Measurements from ENCODE around the gene FOXQ1. TPM values are rescaled to one million over a fixed set of nuclear protein-coding genes. Genes with fewer than 3 reads are reported as not detected.
"Not testable (repeated sequence)": the region's sequence is repeated elsewhere in the genome, so short reads cannot be mapped to it uniquely, and the experiment has no call there.

The FOXQ1 gene
- total and polyA plus RNA-seq, 4 donors = 1.5 to 22.9 (median 6.9) TPM

DNA sequence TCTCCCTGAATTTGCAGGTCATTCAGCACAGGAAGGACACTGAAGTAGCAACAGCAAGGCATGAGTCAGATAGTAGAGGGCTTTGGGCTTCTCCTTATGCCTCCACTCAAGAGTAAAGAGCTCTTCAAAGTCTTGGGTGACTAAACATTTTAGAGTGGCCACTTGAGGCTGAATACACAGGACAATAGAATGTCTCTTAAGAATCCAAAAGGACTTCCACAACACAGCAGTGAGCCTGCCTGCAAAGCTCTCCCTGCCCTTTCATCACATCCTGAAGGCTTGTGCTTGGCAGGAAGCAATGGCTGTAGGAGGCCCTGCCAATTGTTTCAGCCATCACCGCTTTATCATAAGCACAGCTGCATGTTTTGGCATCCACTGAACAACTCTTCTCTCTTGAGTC lies 36.8 kb downstream of the FOXQ1 start:
- Histone ChIP-seq H3K36me3 (ENCODE audit: control insufficient read depth in 4 of 4, insufficient read depth in 4 of 4, low read length in 4 of 4) (no peaks in the 10 kb centered on the region), H3K9me3 (ENCODE audit: control insufficient read depth in 4 of 4, insufficient read depth in 3 of 4, low read length in 3 of 4) (peaks cover 0 to 8% (median 5%) of the 10 kb centered on the region in 4 donors), H3K9ac (ENCODE audit: insufficient read depth in 1 of 2, low read length in 2 of 2) (no peak overlapping the region), H3K4me3 (no peak overlapping the region), H3K27ac (ENCODE audit: low read depth in 1 of 2, low read length in 1 of 2) (peak overlapping the region in 1 of 2 donors; percentile 54), H3K4me1 (ENCODE audit: control insufficient read depth in 5 of 5, insufficient read depth in 5 of 5, low read length in 5 of 5) (peaks cover 0 to 51% (median 30%) of the 10 kb centered on the region in 5 donors), H3K27me3 (ENCODE audit: control insufficient read depth in 3 of 3, insufficient read depth in 3 of 3, low read length in 2 of 3) (no peaks in the 10 kb centered on the region)
- 22 to 41% methylated on average over 1 of the region's 1 CpG for WGBS, 2 donors
- TF ChIP-seq, protein P1, sequence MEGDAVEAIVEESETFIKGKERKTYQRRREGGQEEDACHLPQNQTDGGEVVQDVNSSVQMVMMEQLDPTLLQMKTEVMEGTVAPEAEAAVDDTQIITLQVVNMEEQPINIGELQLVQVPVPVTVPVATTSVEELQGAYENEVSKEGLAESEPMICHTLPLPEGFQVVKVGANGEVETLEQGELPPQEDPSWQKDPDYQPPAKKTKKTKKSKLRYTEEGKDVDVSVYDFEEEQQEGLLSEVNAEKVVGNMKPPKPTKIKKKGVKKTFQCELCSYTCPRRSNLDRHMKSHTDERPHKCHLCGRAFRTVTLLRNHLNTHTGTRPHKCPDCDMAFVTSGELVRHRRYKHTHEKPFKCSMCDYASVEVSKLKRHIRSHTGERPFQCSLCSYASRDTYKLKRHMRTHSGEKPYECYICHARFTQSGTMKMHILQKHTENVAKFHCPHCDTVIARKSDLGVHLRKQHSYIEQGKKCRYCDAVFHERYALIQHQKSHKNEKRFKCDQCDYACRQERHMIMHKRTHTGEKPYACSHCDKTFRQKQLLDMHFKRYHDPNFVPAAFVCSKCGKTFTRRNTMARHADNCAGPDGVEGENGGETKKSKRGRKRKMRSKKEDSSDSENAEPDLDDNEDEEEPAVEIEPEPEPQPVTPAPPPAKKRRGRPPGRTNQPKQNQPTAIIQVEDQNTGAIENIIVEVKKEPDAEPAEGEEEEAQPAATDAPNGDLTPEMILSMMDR (IDR thresholded peaks at IDR 0.05; ENCODE audit: control extremely low read depth, extremely low read depth) = no peak
- ATAC-seq (ENCODE audit: insufficient read depth, low FRiP score) = peak; percentile 67
- peak; percentile 94 to 99 (median 98) for DNase-seq

DNA sequence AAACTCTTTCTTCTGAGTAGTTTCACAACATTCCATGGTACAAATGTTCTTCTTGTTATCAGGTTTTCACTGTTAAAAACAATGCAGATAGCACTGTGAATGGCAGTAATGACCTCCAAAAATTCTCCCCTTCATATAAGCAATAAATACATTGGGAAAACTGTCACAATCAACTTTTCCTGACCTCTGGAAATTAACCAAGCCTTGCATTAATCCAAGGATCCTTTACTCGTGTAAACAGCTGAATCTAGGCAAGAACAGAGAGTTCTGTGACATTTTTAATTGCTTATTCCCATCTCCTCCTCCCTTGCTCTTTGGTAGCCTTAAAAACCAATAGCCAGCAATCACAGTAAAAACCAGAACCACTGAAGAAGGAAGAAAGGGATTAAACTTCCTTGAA lies 37.8 kb downstream of the FOXQ1 start:
- Histone ChIP-seq H3K27me3 (ENCODE audit: control insufficient read depth in 3 of 3, insufficient read depth in 3 of 3, low read length in 2 of 3) (no peaks in the 10 kb centered on the region), H3K9ac (ENCODE audit: insufficient read depth in 1 of 2, low read length in 2 of 2) (no peak overlapping the region), H3K4me3 (no peak overlapping the region), H3K9me3 (ENCODE audit: control insufficient read depth in 4 of 4, insufficient read depth in 3 of 4, low read length in 3 of 4) (peaks cover 0 to 6% (median 3%) of the 10 kb centered on the region in 4 donors), H3K36me3 (ENCODE audit: control insufficient read depth in 4 of 4, insufficient read depth in 4 of 4, low read length in 4 of 4) (no peaks in the 10 kb centered on the region), H3K4me1 (ENCODE audit: control insufficient read depth in 5 of 5, insufficient read depth in 5 of 5, low read length in 5 of 5) (peaks cover 0 to 51% (median 30%) of the 10 kb centered on the region in 5 donors), H3K27ac (ENCODE audit: low read depth in 1 of 2, low read length in 1 of 2) (no peak overlapping the region)
- no peak for ATAC-seq (ENCODE audit: insufficient read depth, low FRiP score)
- 33 to 38% methylated on average over 1 of the region's 1 CpG for WGBS, 2 donors
- TF ChIP-seq, protein P1 (IDR thresholded peaks at IDR 0.05; ENCODE audit: control extremely low read depth, extremely low read depth) = no peak
- peak in 2 of 3 donors; percentile 59 to 64 for DNase-seq

- Histone ChIP-seq H3K27ac (ENCODE audit: low read depth in 1 of 2, low read length in 1 of 2) (no peak overlapping the region), H3K27me3 (ENCODE audit: control insufficient read depth in 3 of 3, insufficient read depth in 3 of 3, low read length in 2 of 3) (no peaks in the 10 kb centered on the region), H3K9ac (ENCODE audit: insufficient read depth in 1 of 2, low read length in 2 of 2) (no peak overlapping the region), H3K9me3 (ENCODE audit: control insufficient read depth in 4 of 4, insufficient read depth in 3 of 4, low read length in 3 of 4) (peaks cover 0 to 6% (median 3%) of the 10 kb centered on the region in 4 donors), H3K4me3 (no peak overlapping the region), H3K4me1 (ENCODE audit: control insufficient read depth in 5 of 5, insufficient read depth in 5 of 5, low read length in 5 of 5) (peaks cover 0 to 39% (median 27%) of the 10 kb centered on the region in 5 donors), H3K36me3 (ENCODE audit: control insufficient read depth in 4 of 4, insufficient read depth in 4 of 4, low read length in 4 of 4) (no peaks in the 10 kb centered on the region)
- TF ChIP-seq, protein P1 (IDR thresholded peaks at IDR 0.05; ENCODE audit: control extremely low read depth, extremely low read depth) = no peak
- DNase-seq (peak in 1 of 3 donors; percentile 30), ATAC-seq (ENCODE audit: insufficient read depth, low FRiP score) (no peak)
- 90 to 92% methylated on average over 2 of the region's 2 CpGs for WGBS, 2 donors
Measured at GRCh38 chr6:1351381-1352008, 39.6 kb downstream of the FOXQ1 start.

DNA sequence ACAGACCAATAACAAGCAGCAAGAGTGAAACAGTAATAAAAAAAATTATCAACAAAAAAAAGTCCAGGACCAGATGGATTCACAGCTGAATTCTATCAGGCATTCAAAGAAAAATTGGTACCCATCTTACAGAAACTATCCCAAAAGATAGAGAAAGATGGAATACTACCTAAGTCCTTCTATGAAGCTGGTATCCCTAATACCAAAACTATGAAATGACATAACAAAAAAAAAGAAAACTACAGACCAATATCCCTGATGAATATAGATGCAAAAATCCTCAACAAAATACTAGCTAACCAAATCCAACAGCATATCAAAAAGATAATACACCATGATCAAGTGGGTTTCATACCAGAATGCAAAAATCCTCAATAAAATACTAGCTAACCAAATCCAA lies 43.2 kb downstream of the FOXQ1 start:
- H3K9me3 ChIP-seq (ENCODE audit: control insufficient read depth in 4 of 4, insufficient read depth in 3 of 4, low read length in 3 of 4); H3K36me3 ChIP-seq (ENCODE audit: control insufficient read depth in 4 of 4, insufficient read depth in 4 of 4, low read length in 4 of 4); H3K27me3 ChIP-seq (ENCODE audit: control insufficient read depth in 3 of 3, insufficient read depth in 3 of 3, low read length in 2 of 3); H3K4me1 ChIP-seq (ENCODE audit: control insufficient read depth in 5 of 5, insufficient read depth in 5 of 5, low read length in 5 of 5); H3K27ac ChIP-seq (ENCODE audit: low read depth in 1 of 2, low read length in 1 of 2); ATAC-seq (ENCODE audit: insufficient read depth, low FRiP score); H3K4me3 ChIP-seq; DNase-seq; H3K9ac ChIP-seq (ENCODE audit: insufficient read depth in 1 of 2, low read length in 2 of 2): not testable (repeated sequence)

DNA sequence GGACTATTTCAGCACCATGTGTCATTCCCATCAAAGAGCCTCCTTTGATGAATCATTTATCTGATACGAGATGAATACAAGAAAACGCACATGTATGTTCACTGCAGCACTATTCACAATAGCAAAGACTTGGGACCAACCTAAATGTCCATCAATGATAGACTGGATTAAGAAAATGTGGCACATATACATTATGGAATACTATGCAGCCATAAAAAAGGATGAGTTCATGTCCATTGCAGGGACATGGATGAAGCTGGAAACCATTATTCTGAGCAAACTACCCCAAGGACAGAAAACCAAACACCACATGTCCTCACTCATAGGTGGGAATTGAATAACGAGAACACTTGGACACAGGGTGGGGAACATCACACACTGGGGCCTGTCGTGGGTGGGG lies 49.8 kb downstream of the FOXQ1 start:
- H3K9me3 ChIP-seq (ENCODE audit: control insufficient read depth in 4 of 4, insufficient read depth in 3 of 4, low read length in 3 of 4); H3K4me3 ChIP-seq; H3K27me3 ChIP-seq (ENCODE audit: control insufficient read depth in 3 of 3, insufficient read depth in 3 of 3, low read length in 2 of 3); H3K36me3 ChIP-seq (ENCODE audit: control insufficient read depth in 4 of 4, insufficient read depth in 4 of 4, low read length in 4 of 4); H3K9ac ChIP-seq (ENCODE audit: insufficient read depth in 1 of 2, low read length in 2 of 2); H3K27ac ChIP-seq (ENCODE audit: low read depth in 1 of 2, low read length in 1 of 2); DNase-seq; ATAC-seq (ENCODE audit: insufficient read depth, low FRiP score): not testable (repeated sequence)
- peaks cover 0 to 37% (median 14%) of the 10 kb centered on the region in 5 donors for H3K4me1 ChIP-seq (ENCODE audit: control insufficient read depth in 5 of 5, insufficient read depth in 5 of 5, low read length in 5 of 5)
- WGBS, 2 donors = 91 to 95% methylated on average over 4 of the region's 4 CpGs
